Esophagus squamous epithelium (tissue), 5 donors: Measurements from ENCODE around the gene TRAPPC3L. TPM values are rescaled to one million over a fixed set of nuclear protein-coding genes. Genes with fewer than 3 reads are reported as not detected.

Experiments
- DNase-seq: peaks from one replicate; lab custom pipeline; 2025; lab: John Stamatoyannopoulos, UW
- H3K27ac ChIP-seq, 4 donors: fragments of 200-600 bp; sonication (generic); one replicate each; pipeline ENCODE4 v1.5.1; 2016 to 2019; ENCODE audit warnings: mild to moderate bottlenecking in 1 of 4
- H3K27me3 ChIP-seq, 4 donors: fragments of 200-600 bp; sonication (generic); 1 replicate in 3 of 4; 2 replicates in 1 of 4; pipeline versions ENCODE4 v1.5.1 to v1.6.0; 2017 to 2021; ENCODE audit warnings: antibody characterized with exemption in 1 of 4
- H3K36me3 ChIP-seq, 3 donors: fragments of 200-600 bp; sonication (generic); one replicate each; pipeline ENCODE4 v1.5.1; 2016 to 2019
- H3K4me1 ChIP-seq, 3 donors: fragments of 200-600 bp; sonication (generic); one replicate each; pipeline ENCODE4 v1.5.1; 2017 to 2019
- H3K4me3 ChIP-seq, 4 donors: fragments of 200-600 bp; sonication (generic); 1 replicate in 3 of 4; 2 replicates in 1 of 4; pipeline ENCODE4 v1.5.1; 2016 to 2019; ENCODE audit warnings: mild to moderate bottlenecking in 2 of 4, moderate library complexity in 1 of 4
- H3K9me3 ChIP-seq, 3 donors: fragments of 200-600 bp; sonication (generic); one replicate each; pipeline ENCODE4 v1.5.1; 2016 to 2019
- CTCF ChIP-seq, 6 experiments: fragments of 450-650 bp in 4 of 6; fragments of 200-600 bp in 2 of 6; sonication (generic) in 2 of 6; IDR thresholded peaks; one replicate each; pipeline ENCODE4 v1.5.1; 2016 to 2019; ENCODE audit warnings: antibody characterized with exemption in 6 of 6, mild to moderate bottlenecking in 4 of 6, moderate library complexity in 4 of 6
- POLR2A ChIP-seq, 4 donors: fragments of 450-650 bp; IDR thresholded peaks; one replicate each; pipeline ENCODE4 v1.6.1; 2017; ENCODE audit warnings: antibody characterized with exemption in 4 of 4, mild to moderate bottlenecking in 4 of 4, moderate library complexity in 3 of 4
- WGBS, 2 donors: methylation state at CpG; one replicate each; pipeline ENCODE4 v1.1.5; 2018; 5-methylcytosine and 5-hydroxymethylcytosine counted together
- intact Hi-C: fragments of 100-400 bp; cut with DNase I; formaldehyde crosslinking; loops from one replicate; pipeline ENCODE4 v1.15.0; 2022
- total RNA-seq, 4 donors: library from RNA; depleted of rRNA; stranded (reverse); fragments of >200 nt; gene quantifications; one replicate each; pipeline ENCODE4 v1.1.0, GENCODE V29; 2016
- donor health status: DM: yes; HTN: yes; CAD: no.

The TRAPPC3L gene
- total RNA-seq, 4 donors from 2014 or later = not detected

GRCh38 chr6:116561377-116562018 lies 16.0 kb upstream of the TRAPPC3L start:
- Histone ChIP-seq H3K9me3 (no peaks in the 10 kb centered on the region), H3K4me3 (peak overlapping the region in 1 of 4 donors; percentile 19), H3K27ac (no peak overlapping the region), H3K27me3 (no peaks in the 10 kb centered on the region), H3K4me1 (peaks cover 0 to 21% (median 0%) of the 10 kb centered on the region in 3 donors), H3K36me3 (no peaks in the 10 kb centered on the region)
- no peak for DNase-seq
- 51 to 52% methylated on average over 9 of the region's 9 CpGs for WGBS, 2 donors
- TF ChIP-seq POLR2A (IDR thresholded peaks at IDR 0.05) = no peak
- TF ChIP-seq CTCF (IDR thresholded peaks at IDR 0.05) = peak; percentile 84 to 92 (median 88)
- intact Hi-C loops = no loop called here

GRCh38 chr6:116560130-116560529 lies 14.6 kb upstream of the TRAPPC3L start:
- intact Hi-C loops = no loop called here
- H3K9me3 ChIP-seq = no peaks in the 10 kb centered on the region
- TF ChIP-seq POLR2A (IDR thresholded peaks at IDR 0.05) = no peak
- no peak for TF ChIP-seq CTCF (IDR thresholded peaks at IDR 0.05)
- H3K27ac ChIP-seq = no peak overlapping the region
- DNase-seq = no peak
- H3K36me3 ChIP-seq = no peaks in the 10 kb centered on the region
- 70 to 81% methylated on average over 2 of the region's 2 CpGs for WGBS, 2 donors
- no peaks in the 10 kb centered on the region for H3K27me3 ChIP-seq
- no peak overlapping the region for H3K4me3 ChIP-seq
- peaks cover 0 to 17% (median 0%) of the 10 kb centered on the region in 3 donors for H3K4me1 ChIP-seq

GRCh38 chr6:116557893-116558292 lies 12.4 kb upstream of the TRAPPC3L start:
- intact Hi-C loops = no loop called here
- 13 to 17% methylated on average over 5 of the region's 5 CpGs for WGBS, 2 donors
- no peak for DNase-seq
- no peak for TF ChIP-seq POLR2A (IDR thresholded peaks at IDR 0.05)
- Histone ChIP-seq H3K27ac (no peak overlapping the region), H3K4me1 (peaks cover 0 to 11% (median 0%) of the 10 kb centered on the region in 3 donors), H3K4me3 (no peak overlapping the region), H3K27me3 (no peaks in the 10 kb centered on the region), H3K9me3 (no peaks in the 10 kb centered on the region), H3K36me3 (no peaks in the 10 kb centered on the region)

GRCh38 chr6:116556814-116557415 lies 11.4 kb upstream of the TRAPPC3L start:
- H3K36me3 ChIP-seq = no peaks in the 10 kb centered on the region
- H3K4me3 ChIP-seq = no peak overlapping the region
- 87 to 94% methylated on average over 5 of the region's 5 CpGs for WGBS, 2 donors
- intact Hi-C loops = no loop called here
- TF ChIP-seq CTCF (IDR thresholded peaks at IDR 0.05) = no peak
- no peak for TF ChIP-seq POLR2A (IDR thresholded peaks at IDR 0.05)
- no peak overlapping the region for H3K27ac ChIP-seq
- peaks cover 0 to 11% (median 0%) of the 10 kb centered on the region in 3 donors for H3K4me1 ChIP-seq
- no peak for DNase-seq
- H3K9me3 ChIP-seq = no peaks in the 10 kb centered on the region
- H3K27me3 ChIP-seq = no peaks in the 10 kb centered on the region

GRCh38 chr6:116556065-116556464 lies 10.6 kb upstream of the TRAPPC3L start:
- 13 to 38% methylated on average over 1 of the region's 1 CpG for WGBS, 2 donors
- Histone ChIP-seq H3K36me3 (no peaks in the 10 kb centered on the region), H3K9me3 (no peaks in the 10 kb centered on the region), H3K27ac (no peak overlapping the region), H3K27me3 (no peaks in the 10 kb centered on the region), H3K4me3 (no peak overlapping the region), H3K4me1 (peaks cover 0 to 8% (median 0%) of the 10 kb centered on the region in 3 donors)
- no peak for DNase-seq
- intact Hi-C loops = no loop called here
- TF ChIP-seq CTCF (IDR thresholded peaks at IDR 0.05) (no peak), POLR2A (IDR thresholded peaks at IDR 0.05) (no peak)
